IMR-90 (cell line): ENCODE data around the gene ATP6AP1. TPM values are rescaled to one million over a fixed set of nuclear protein-coding genes. Genes with fewer than 3 reads are reported as not detected.

Experiments
- ATAC-seq: fragments of 200-7000 bp; cut with Tn5 transposase; 2 replicates; pipeline ENCODE4 v1.9.1; 2020; ENCODE audit warnings: low read depth, mild to moderate bottlenecking, moderate library complexity
- BruUV-seq: library from RNA; stranded (reverse); fragments of 400-500 nt; replicated peaks from 2 replicates; lab custom pipeline; 2021; lab: Mats Ljungman, UMichigan
- CTCF ChIA-PET: fragments of 300-600 bp; formaldehyde crosslinking; extraction: SDS; loops from one replicate; lab custom pipeline; 2021; ENCODE audit warnings: antibody characterized with exemption; lab: Yijun Ruan, JAX
- POLR2A ChIA-PET: fragments of 300-600 bp; sonication (Branson Sonifier 250); formaldehyde crosslinking; loops from one replicate; lab custom pipeline; 2022; ENCODE audit warnings: antibody characterized with exemption; ENCODE audit not compliant: unreplicated experiment; lab: Charles Lee
- DNase-seq: peaks from one replicate; pipeline ENCODE4 v3.0.0; 2013
- H2AFZ ChIP-seq: replicated peaks from 2 replicates; pipeline ENCODE3; 2013; ENCODE audit warnings: low read length, mild to moderate bottlenecking; ENCODE audit not compliant: poor library complexity
- H2AK5ac ChIP-seq: 2 replicates; pipeline ENCODE4 v1.6.1; 2013; ENCODE audit warnings: low read depth, low read length, inconsistent platforms
- H2AK9ac ChIP-seq: replicated peaks from 2 replicates; pipeline ENCODE3; 2013; ENCODE audit warnings: mild to moderate bottlenecking, low read depth, low read length, moderate library complexity; ENCODE audit not compliant: poor library complexity
- H2BK120ac ChIP-seq: 2 replicates; pipeline ENCODE4 v1.6.1; 2013; ENCODE audit warnings: low read depth, low read length, inconsistent platforms
- H2BK15ac ChIP-seq: 3 replicates; pipeline ENCODE4 v1.6.1; 2013; ENCODE audit warnings: low read depth, low read length, inconsistent platforms
- H2BK20ac ChIP-seq: 2 replicates; pipeline ENCODE4 v1.6.1; 2013; ENCODE audit warnings: low read depth, mild to moderate bottlenecking, inconsistent platforms, low read length, moderate library complexity
- H2BK5ac ChIP-seq: 2 replicates; pipeline ENCODE4 v1.6.1; 2013; ENCODE audit warnings: mild to moderate bottlenecking, low read depth, low read length, inconsistent platforms; ENCODE audit not compliant: poor library complexity, severe bottlenecking
- H3K14ac ChIP-seq: replicated peaks from 2 replicates; pipeline ENCODE4 v1.6.1; 2013; ENCODE audit warnings: low read depth, low read length, inconsistent platforms
- H3K18ac ChIP-seq: 2 replicates; pipeline ENCODE4 v1.6.1; 2013; ENCODE audit warnings: low read depth, low read length, control low read depth
- H3K23ac ChIP-seq: 2 replicates; pipeline ENCODE4 v1.6.1; 2013; ENCODE audit warnings: low read depth, low read length, inconsistent platforms
- H3K27ac ChIP-seq: 2 replicates; pipeline ENCODE4 v1.5.1; 2013; ENCODE audit warnings: mild to moderate bottlenecking, control low read depth, low read length; ENCODE audit not compliant: insufficient read depth
- H3K27me3 ChIP-seq: 2 replicates; pipeline ENCODE4 v1.6.1; 2013; ENCODE audit warnings: low read length; ENCODE audit not compliant: control insufficient read depth, insufficient read depth
- H3K36me3 ChIP-seq: 2 replicates; pipeline ENCODE4 v1.6.1; 2013; ENCODE audit warnings: low read length, mixed read lengths; ENCODE audit not compliant: control insufficient read depth, insufficient read depth
- H3K4ac ChIP-seq: 2 replicates; pipeline ENCODE4 v1.6.1; 2013; ENCODE audit warnings: low read depth, low read length, inconsistent platforms
- H3K4me1 ChIP-seq: 2 replicates; pipeline ENCODE4 v1.6.1; 2013; ENCODE audit warnings: low read length, mixed read lengths; ENCODE audit not compliant: control insufficient read depth, insufficient read depth
- H3K4me2 ChIP-seq: 2 replicates; pipeline ENCODE4 v1.6.1; 2013; ENCODE audit warnings: low read depth, mild to moderate bottlenecking, control low read depth, low read length, moderate library complexity
- H3K4me3 ChIP-seq: 2 replicates; pipeline ENCODE4 v1.5.1; 2013; ENCODE audit warnings: low read depth, mild to moderate bottlenecking, control low read depth, low read length, moderate library complexity; ENCODE audit not compliant: insufficient read depth
- H3K56ac ChIP-seq: 2 replicates; pipeline ENCODE4 v1.6.1; 2013; ENCODE audit warnings: low read length, inconsistent platforms; ENCODE audit not compliant: insufficient read depth; ENCODE audit errors: extremely low read depth
- H3K79me1 ChIP-seq, 2 experiments: 2 replicates each; pipeline ENCODE4 v1.6.1; 2013; ENCODE audit warnings: low read length in 2 of 2, inconsistent platforms in 1 of 2, low read depth in 1 of 2
- H3K9ac ChIP-seq: 2 replicates; pipeline ENCODE4 v1.6.1; 2013; ENCODE audit warnings: low read depth, low read length, control low read depth
- H3K9me1 ChIP-seq: 2 replicates; pipeline ENCODE4 v1.6.1; 2013; ENCODE audit warnings: low read length, inconsistent platforms; ENCODE audit not compliant: insufficient read depth
- H3K9me3 ChIP-seq: 2 replicates; pipeline ENCODE4 v1.6.1; 2013; ENCODE audit warnings: low read length; ENCODE audit not compliant: control insufficient read depth, insufficient read depth
- H4K20me1 ChIP-seq: 2 replicates; pipeline ENCODE4 v1.6.1; 2013; ENCODE audit warnings: low read length, inconsistent platforms; ENCODE audit not compliant: insufficient read depth
- H4K5ac ChIP-seq: 2 replicates; pipeline ENCODE4 v1.6.1; 2013; ENCODE audit warnings: mild to moderate bottlenecking, low read depth, low read length, control low read depth
- H4K8ac ChIP-seq, 2 experiments: 2 replicates each; pipeline ENCODE4 v1.6.1; 2013; ENCODE audit warnings: low read depth in 2 of 2, low read length in 2 of 2, control low read depth in 1 of 2, inconsistent platforms in 1 of 2
- H4K91ac ChIP-seq: 2 replicates; pipeline ENCODE4 v1.6.1; 2013; ENCODE audit warnings: low read depth, low read length, inconsistent platforms; ENCODE audit not compliant: insufficient read depth
- CHD1 ChIP-seq: IDR thresholded peaks from 2 replicates; pipeline ENCODE4 v1.6.1; 2012; ENCODE audit warnings: low read depth, low read length, improper control_type of control experiment
- FOS ChIP-seq: fragments of 150-350 bp; IDR thresholded peaks from 2 replicates; pipeline ENCODE4 v1.6.1; 2016; ENCODE audit warnings: low read depth, low read length
- MAZ ChIP-seq: IDR thresholded peaks from 2 replicates; pipeline ENCODE4 v1.6.1; 2012; ENCODE audit warnings: low read depth, mild to moderate bottlenecking, low read length, improper control_type of control experiment, moderate library complexity, borderline replicate concordance
- RAD21 ChIP-seq: IDR thresholded peaks from 2 replicates; pipeline ENCODE4 v1.6.1; 2012; ENCODE audit warnings: low read length, improper control_type of control experiment
- WGBS, 2 experiments: methylation state at CpG; one replicate each; pipeline versions ENCODE4 v1.1.5 to v1.1.7; 2013; ENCODE audit warnings: missing lambda C conversion rate in 2 of 2; ENCODE audit not compliant: insufficient read length in 1 of 2; ENCODE audit errors: extremely low coverage in 2 of 2; 5-methylcytosine and 5-hydroxymethylcytosine counted together
- dilution Hi-C: fragments of 300-500 bp; cut with HindIII; formaldehyde crosslinking; loops from one replicate; pipeline ENCODE4 v1.14.3; 2018; ENCODE audit warnings: low sequenced_read_pairs; ENCODE audit not compliant: unreplicated experiment
- in situ Hi-C: fragments of 300-500 bp; cut with MboI; formaldehyde crosslinking; loops from 3 replicates; pipeline ENCODE4 v1.14.3; 2019; ENCODE audit warnings: low sequenced_read_pairs, inconsistent platforms, mixed read lengths
- intact Hi-C: fragments of 100-400 bp; cut with micrococcal nuclease; formaldehyde crosslinking; loops from 2 replicates; pipeline ENCODE4 v1.10.0; 2022
- polyA plus RNA-seq, 3 experiments: library from polyadenylated mRNA; depleted of rRNA; stranded (reverse); fragments of >200 nt; gene quantifications; 2 replicates each; pipeline ENCODE4 v1.2.3, GENCODE V29; 2012; ENCODE audit warnings: low replicate concordance in 1 of 3
- total RNA-seq: library from RNA; depleted of rRNA; stranded (reverse); fragments of >200 nt; gene quantifications from 2 replicates; pipeline ENCODE4 v1.2.3, GENCODE V29; 2012

Gene ATP6AP1
- total and polyA plus RNA-seq, 2 of the 4 experiments (the other 2 are of a cell fraction): 13.8 to 96.7 TPM

- no peak overlapping the region for H3K23ac ChIP-seq
- H3K27me3 ChIP-seq: no peaks in the 10 kb centered on the region
- intact Hi-C loops: no loop called here
- peaks cover 2% of the 10 kb centered on the region; the same call in 1 of the 2 replicates for H3K4me1 ChIP-seq
- in situ Hi-C loops: no loop called here
- BruUV-seq: no TSS peak
- no peak overlapping the region for H2BK120ac ChIP-seq
- no peak overlapping the region for H2AK5ac ChIP-seq
- H2BK15ac ChIP-seq: no peak overlapping the region
- POLR2A ChIA-PET: no interaction called here
- 67% methylated on average over 5 of the region's 7 CpGs; no CpG with 5 or more reads in 1 of the 2 experiments for WGBS, 2 experiments
- H3K4me2 ChIP-seq: no peak overlapping the region
- H3K4me3 ChIP-seq: no peak overlapping the region
- H4K20me1 ChIP-seq: peaks cover 4% of the 10 kb centered on the region; the same call in 1 of the 2 replicates
- dilution Hi-C loops: no loop called here
- H2AK9ac ChIP-seq: no peak overlapping the region
- no peaks in the 10 kb centered on the region for H3K9me1 ChIP-seq
- H3K9ac ChIP-seq: no peak overlapping the region
- no peak overlapping the region for H3K27ac ChIP-seq
- no peak overlapping the region for H4K5ac ChIP-seq
- no peak overlapping the region for H3K14ac ChIP-seq
- H3K18ac ChIP-seq: no peak overlapping the region
- CTCF ChIA-PET: no interaction called here
- H4K91ac ChIP-seq: no peak overlapping the region
- H3K4ac ChIP-seq: no peak overlapping the region
- ATAC-seq: no peak
- no peak overlapping the region for H4K8ac ChIP-seq
- no peak overlapping the region for H2AFZ ChIP-seq
- H2BK20ac ChIP-seq: no peak overlapping the region
- H2BK5ac ChIP-seq: no peak overlapping the region
- TF ChIP-seq MAZ (no peak), FOS (no peak), RAD21 (no peak), CHD1 (no peak)
- no peak overlapping the region for H3K56ac ChIP-seq
- H3K9me3 ChIP-seq: no peaks in the 10 kb centered on the region
- H3K36me3 ChIP-seq: peaks cover 12% of the 10 kb centered on the region; the same call in 1 of the 2 replicates
- peaks cover 3 to 21% of the 10 kb centered on the region in 2 experiments; a peak in 3 of 4 replicates for H3K79me1 ChIP-seq
- no peak for DNase-seq
Measured at GRCh38 chrX:154482786-154483185, 54.3 kb downstream of the ATP6AP1 start.
